Effector memory CD4-positive, alpha-beta T cell (primary cell): ENCODE results near the gene RNASE9.

Experiments used
- DNase-seq, 3 donors: peaks; one replicate each; pipeline ENCODE4 v3.0.0-alpha.2; 2020
- H3K27ac ChIP-seq: 2 replicates; pipeline ENCODE4 v1.7.0; 2013; ENCODE audit warnings: mild to moderate bottlenecking, low read length, moderate library complexity; ENCODE audit not compliant: insufficient read depth, poor library complexity, severe bottlenecking
- H3K27me3 ChIP-seq: replicated peaks from 2 replicates; pipeline ENCODE4 v1.7.0; 2013; ENCODE audit warnings: mild to moderate bottlenecking, low read length; ENCODE audit not compliant: insufficient read depth, control insufficient read depth, poor library complexity, severe bottlenecking
- H3K36me3 ChIP-seq: 2 replicates; pipeline ENCODE4 v1.7.0; 2013; ENCODE audit warnings: mild to moderate bottlenecking, low read length, moderate library complexity; ENCODE audit not compliant: control insufficient read depth, insufficient read depth
- H3K4me1 ChIP-seq: 2 replicates; pipeline ENCODE4 v1.7.0; 2013; ENCODE audit warnings: low read length, mild to moderate bottlenecking; ENCODE audit not compliant: control insufficient read depth, insufficient read depth, poor library complexity, severe bottlenecking
- H3K4me3 ChIP-seq: 2 replicates; pipeline ENCODE4 v1.7.0; 2013; ENCODE audit warnings: low read length, low read depth, mild to moderate bottlenecking; ENCODE audit not compliant: insufficient read depth, poor library complexity, severe bottlenecking
- H3K9me3 ChIP-seq: 2 replicates; pipeline ENCODE4 v1.7.0; 2013; ENCODE audit warnings: mild to moderate bottlenecking, low read length, moderate library complexity; ENCODE audit not compliant: control insufficient read depth
- total RNA-seq, 3 donors: gene quantifications; one replicate each; lab custom pipeline; 2026; lab: John Stamatoyannopoulos, UW

The RNASE9 gene
- total RNA-seq = 0 reads per million in 3 donors

- Histone ChIP-seq H3K27ac (no peak within 1 kb of the TSS), H3K27me3 (no peaks in the 10 kb centered on the region), H3K36me3 (no peaks in the 10 kb centered on the region), H3K9me3 (no peaks in the 10 kb centered on the region), H3K4me3 (no peak within 1 kb of the TSS), H3K4me1 (no peaks in the 10 kb centered on the region)
- no peak for DNase-seq
Observed at GRCh38 chr14:20560961-20561360, at the start of gene RNASE9. Gene RNASE9, minus strand, starts transcription at chr14:20561047.

- peak; percentile 56 to 65 (median 63) for DNase-seq
- H3K4me3 ChIP-seq = peak overlapping the region; percentile 85
- H3K4me1 ChIP-seq = peaks cover 10% of the 10 kb centered on the region
- H3K27ac ChIP-seq = no peak overlapping the region
- H3K9me3 ChIP-seq = no peaks in the 10 kb centered on the region
- H3K27me3 ChIP-seq = no peaks in the 10 kb centered on the region
- H3K36me3 ChIP-seq = no peaks in the 10 kb centered on the region
Observed at GRCh38 chr14:20610002-20610765, 49.3 kb upstream of the RNASE9 start.

GRCh38 chr14:20609215-20610001 is 48.6 kb upstream of the RNASE9 start:
- Histone ChIP-seq H3K4me3 (peak overlapping the region; percentile 85), H3K9me3 (no peaks in the 10 kb centered on the region), H3K27ac (no peak overlapping the region), H3K4me1 (peaks cover 10% of the 10 kb centered on the region), H3K27me3 (no peaks in the 10 kb centered on the region), H3K36me3 (no peaks in the 10 kb centered on the region)
- peak; percentile 49 to 55 (median 50) for DNase-seq

GRCh38 chr14:20608383-20609110 is 47.7 kb upstream of the RNASE9 start:
- Histone ChIP-seq H3K4me1 (peaks cover 3% of the 10 kb centered on the region), H3K27me3 (no peaks in the 10 kb centered on the region), H3K27ac (no peak overlapping the region), H3K9me3 (no peaks in the 10 kb centered on the region), H3K4me3 (no peak overlapping the region), H3K36me3 (no peaks in the 10 kb centered on the region)
- no peak for DNase-seq

- DNase-seq = no peak
- H3K36me3 ChIP-seq = no peaks in the 10 kb centered on the region
- no peaks in the 10 kb centered on the region for H3K9me3 ChIP-seq
- H3K4me1 ChIP-seq = peaks cover 3% of the 10 kb centered on the region
- H3K27ac ChIP-seq = no peak overlapping the region
- no peak overlapping the region for H3K4me3 ChIP-seq
- H3K27me3 ChIP-seq = no peaks in the 10 kb centered on the region
Observed at GRCh38 chr14:20607617-20608016, 46.8 kb upstream of the RNASE9 start.

- Histone ChIP-seq H3K4me1 (peaks cover 3% of the 10 kb centered on the region), H3K36me3 (no peaks in the 10 kb centered on the region), H3K9me3 (no peaks in the 10 kb centered on the region), H3K27me3 (no peaks in the 10 kb centered on the region), H3K4me3 (no peak overlapping the region), H3K27ac (no peak overlapping the region)
- no peak for DNase-seq
Observed at GRCh38 chr14:20606902-20607242, 46.0 kb upstream of the RNASE9 start.

- Histone ChIP-seq H3K9me3 (no peaks in the 10 kb centered on the region), H3K36me3 (no peaks in the 10 kb centered on the region), H3K4me1 (no peaks in the 10 kb centered on the region), H3K4me3 (no peak overlapping the region), H3K27me3 (no peaks in the 10 kb centered on the region), H3K27ac (no peak overlapping the region)
- DNase-seq = no peak
Observed at GRCh38 chr14:20606190-20606901, 45.5 kb upstream of the RNASE9 start.

- H3K4me1 ChIP-seq = no peaks in the 10 kb centered on the region
- DNase-seq = no peak
Observed at GRCh38 chr14:20603813-20604690, 43.2 kb upstream of the RNASE9 start.

GRCh38 chr14:20602583-20602982 is 41.7 kb upstream of the RNASE9 start:
- Histone ChIP-seq H3K4me1 (no peaks in the 10 kb centered on the region), H3K36me3 (no peaks in the 10 kb centered on the region), H3K9me3 (no peaks in the 10 kb centered on the region), H3K4me3 (no peak overlapping the region), H3K27ac (no peak overlapping the region), H3K27me3 (no peaks in the 10 kb centered on the region)
- no peak for DNase-seq

More at GRCh38 chr14:20603813-20604690, 43.2 kb upstream of the RNASE9 start:
- Histone ChIP-seq H3K9me3 (no peaks in the 10 kb centered on the region), H3K27me3 (no peaks in the 10 kb centered on the region), H3K36me3 (no peaks in the 10 kb centered on the region), H3K4me3 (no peak overlapping the region), H3K27ac (no peak overlapping the region)
